HG02884 (cell line): ENCODE data around the gene CLCF1.
A peak's percentile ranks its signal among the peaks of the same experiment; 100 is the strongest.
"Not testable (repeated sequence)": the region's sequence is repeated elsewhere in the genome, so short reads cannot be mapped to it uniquely, and the experiment has no call there.

Experiments used
- ATAC-seq: cut with Tn5 transposase; IDR thresholded peaks from one replicate; pipeline ENCODE4 v1.9.1; 2021; ENCODE audit warnings: mild to moderate bottlenecking, moderate library complexity; ENCODE audit not compliant: unreplicated experiment

CLCF1 gene

GRCh38 chr11:67409261-67409666, 35.9 kb upstream of the CLCF1 start:
- no peak for ATAC-seq

DNA sequence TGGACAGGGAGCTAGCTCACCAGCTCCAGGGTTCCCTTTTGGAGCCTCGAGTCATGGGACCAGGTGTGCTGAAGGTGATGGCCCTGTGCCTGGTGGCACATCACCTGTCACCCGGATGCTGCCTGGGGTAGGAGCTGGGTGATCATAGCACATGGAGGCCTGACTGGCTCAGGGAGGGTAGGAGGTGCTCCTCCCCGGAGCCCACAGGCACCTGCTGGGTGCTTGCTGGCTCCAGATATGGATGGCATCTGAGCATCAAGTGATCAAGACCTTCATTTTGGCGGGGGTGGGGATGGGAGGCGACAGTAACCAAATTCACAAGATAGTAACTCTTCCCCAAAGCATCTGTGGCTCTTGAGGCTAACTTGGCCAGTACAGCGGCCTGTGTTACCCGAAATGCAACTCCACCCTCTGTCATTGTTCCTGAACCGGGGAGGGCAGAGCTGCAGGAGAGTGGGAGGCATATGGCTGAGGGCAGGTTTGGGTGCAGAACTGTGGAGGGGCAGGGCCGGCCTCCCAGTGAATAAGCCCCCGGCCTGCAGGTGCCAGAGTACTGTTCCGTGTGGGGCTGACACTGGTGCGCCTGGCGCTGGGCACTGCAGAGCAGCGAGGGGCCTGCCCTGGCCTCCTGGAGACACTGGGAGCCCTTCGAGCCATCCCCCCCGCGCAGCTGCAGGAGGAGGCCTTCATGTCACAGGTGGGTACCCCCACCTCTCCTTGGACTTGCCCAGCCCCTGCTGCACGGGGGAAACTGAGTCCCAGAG, 35.2 kb upstream of the CLCF1 start:
- ATAC-seq = no peak

DNA sequence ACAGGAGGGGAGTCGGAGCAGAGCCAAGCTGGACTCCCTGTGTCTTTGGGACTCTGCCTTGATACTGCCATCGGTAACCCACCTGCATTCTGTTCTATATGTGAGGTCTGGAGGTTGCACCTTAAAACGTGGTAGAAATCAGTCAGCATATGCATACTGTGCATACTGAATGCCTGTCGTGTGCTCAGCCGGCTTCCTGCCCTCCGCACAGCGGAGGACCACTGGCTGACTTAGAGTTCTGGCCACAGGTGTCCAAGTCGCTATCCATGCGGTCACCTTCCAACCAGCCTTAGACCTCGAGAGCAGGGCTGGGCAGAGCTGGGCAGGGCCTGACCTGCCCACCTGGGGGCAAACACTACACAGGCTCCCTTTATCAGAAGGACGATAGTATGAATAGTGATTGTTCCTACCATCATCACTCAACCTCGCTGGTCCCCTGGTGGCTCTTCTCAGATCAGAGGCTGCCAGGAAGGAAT, 34.3 kb upstream of the CLCF1 start:
- no peak for ATAC-seq

GRCh38 chr11:67406969-67407687, 33.7 kb upstream of the CLCF1 start:
- ATAC-seq = no peak

DNA sequence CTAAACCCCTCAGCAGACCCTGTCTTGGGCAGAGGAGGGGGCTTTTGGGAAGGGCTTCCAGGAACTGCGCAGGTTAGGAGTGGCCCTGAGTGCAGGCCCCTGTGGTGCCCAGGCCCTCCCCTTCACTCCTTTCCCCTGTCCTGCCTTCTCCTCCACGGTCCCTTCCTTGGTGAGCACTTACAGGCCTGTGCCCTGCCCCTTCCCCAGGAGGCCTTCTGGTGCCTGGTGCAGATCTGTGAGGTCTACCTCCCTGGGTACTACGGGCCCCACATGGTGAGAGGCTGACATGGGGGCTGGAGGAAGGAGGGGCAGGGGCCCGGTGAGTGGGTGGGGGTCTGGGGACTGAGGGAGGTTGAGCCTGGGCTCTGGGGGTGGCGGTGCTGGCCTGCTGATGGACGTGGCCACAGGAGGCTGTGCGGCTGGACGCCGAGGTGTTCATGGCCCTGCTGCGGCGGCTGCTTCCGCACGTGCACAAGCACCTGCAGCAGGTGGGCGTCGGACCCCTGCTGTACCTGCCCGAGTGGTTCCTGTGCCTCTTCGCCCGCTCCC, 33.1 kb upstream of the CLCF1 start:
- no peak for ATAC-seq

DNA sequence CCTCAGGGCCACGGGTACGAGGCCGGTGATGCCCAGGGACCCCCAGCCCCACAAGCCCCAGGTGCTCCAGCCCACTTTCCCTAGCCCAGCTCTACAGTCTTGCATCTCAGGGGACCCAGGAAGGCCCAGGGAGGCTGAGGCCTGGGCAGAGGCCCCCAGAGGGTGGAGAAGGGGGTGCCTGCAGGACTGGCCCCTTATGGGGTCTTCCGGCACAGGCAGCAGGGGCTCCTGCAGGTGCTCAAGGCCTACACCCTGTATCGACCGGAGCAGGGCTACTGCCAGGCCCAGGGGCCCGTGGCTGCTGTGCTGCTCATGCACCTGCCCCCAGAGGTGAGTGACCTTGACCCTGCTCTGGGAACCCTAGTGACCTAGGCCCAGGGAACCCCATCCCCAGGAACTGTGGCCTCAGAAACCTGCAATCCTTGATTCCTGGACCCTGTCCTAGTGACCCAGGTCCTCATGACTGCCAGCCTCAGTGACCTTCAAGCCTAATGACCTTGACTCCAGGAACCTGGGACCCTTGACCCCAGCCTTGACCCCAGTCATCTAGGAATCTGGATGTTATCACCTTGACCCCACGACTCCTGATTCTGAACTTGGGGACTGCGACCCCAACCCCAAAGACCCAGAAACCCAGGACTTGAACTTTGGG, 32.4 kb upstream of the CLCF1 start:
- ATAC-seq = no peak

DNA sequence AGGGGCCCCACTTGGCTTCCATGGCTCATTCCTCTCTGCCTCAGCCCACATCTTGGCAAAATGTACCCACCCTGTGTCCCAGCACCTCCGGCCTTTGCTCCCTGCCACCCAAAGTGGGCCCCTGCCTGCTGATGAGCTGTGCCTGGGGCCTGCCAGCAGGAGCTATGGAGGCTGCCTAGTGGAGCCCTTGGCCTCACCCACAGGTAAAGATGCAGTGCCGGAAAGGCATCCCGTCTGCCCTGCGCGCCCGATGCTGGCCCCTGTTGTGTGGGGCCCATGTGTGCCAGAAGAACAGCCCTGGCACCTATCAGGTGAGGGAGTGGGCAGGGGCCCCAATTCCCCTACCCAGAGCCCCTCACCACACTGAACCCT, 31.8 kb upstream of the CLCF1 start:
- no peak for ATAC-seq

- ATAC-seq = no peak
Measured at GRCh38 chr11:67404515-67405195, 31.3 kb upstream of the CLCF1 start.

GRCh38 chr11:67403085-67403484, 29.7 kb upstream of the CLCF1 start:
- ATAC-seq = not testable (repeated sequence)

- ATAC-seq = not testable (repeated sequence)
Measured at GRCh38 chr11:67402192-67402839, 28.9 kb upstream of the CLCF1 start.

DNA sequence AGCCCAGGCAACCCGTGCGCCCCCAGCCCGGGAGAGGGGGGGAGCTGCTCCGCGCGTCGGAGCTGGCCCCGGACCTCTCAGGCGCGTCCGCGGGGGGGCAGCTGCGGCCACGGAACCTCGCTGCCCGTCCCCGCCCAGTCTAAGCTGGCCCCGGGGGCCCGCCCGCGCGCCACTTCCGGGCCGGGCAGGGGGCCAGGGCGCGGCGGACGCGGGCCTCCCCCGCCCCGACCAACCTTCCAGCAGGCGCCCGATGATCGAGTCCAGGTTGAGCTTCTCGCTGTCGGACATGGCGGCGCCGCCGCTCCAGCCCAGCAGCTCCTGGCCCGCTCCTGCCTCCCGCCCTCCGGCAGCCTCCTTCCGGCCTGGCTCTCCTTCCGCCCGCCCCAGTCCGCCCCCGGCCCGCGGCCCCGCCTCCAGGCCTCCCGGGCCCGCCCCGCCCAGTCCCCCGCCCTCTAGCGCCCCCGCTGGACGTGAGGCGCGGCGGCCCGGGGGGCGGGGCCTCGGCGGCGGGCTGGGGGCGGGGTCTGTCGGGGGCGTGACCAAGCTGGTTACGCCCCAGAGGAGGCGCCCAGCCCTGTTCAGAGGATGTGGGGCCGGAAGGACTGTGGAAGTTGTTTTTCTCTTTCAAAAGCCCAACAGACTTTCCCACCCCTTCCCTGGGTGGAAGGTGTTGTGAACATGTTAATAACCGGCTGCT, 28.2 kb upstream of the CLCF1 start, which contains the start of gene PPP1CA:
TSS of gene PPP1CA (minus strand) at position 364 of the 697 bp plus-strand sequence. CDS start at position 288, 76 bp downstream.
- peak; percentile 44 for ATAC-seq

GRCh38 chr11:67400942-67401494, 27.6 kb upstream of the CLCF1 start:
- ATAC-seq = peak; percentile 20

- ATAC-seq = no peak
Measured at GRCh38 chr11:67400251-67400941, 27.0 kb upstream of the CLCF1 start.

GRCh38 chr11:67398661-67399563, 25.5 kb upstream of the CLCF1 start:
- no peak for ATAC-seq

DNA sequence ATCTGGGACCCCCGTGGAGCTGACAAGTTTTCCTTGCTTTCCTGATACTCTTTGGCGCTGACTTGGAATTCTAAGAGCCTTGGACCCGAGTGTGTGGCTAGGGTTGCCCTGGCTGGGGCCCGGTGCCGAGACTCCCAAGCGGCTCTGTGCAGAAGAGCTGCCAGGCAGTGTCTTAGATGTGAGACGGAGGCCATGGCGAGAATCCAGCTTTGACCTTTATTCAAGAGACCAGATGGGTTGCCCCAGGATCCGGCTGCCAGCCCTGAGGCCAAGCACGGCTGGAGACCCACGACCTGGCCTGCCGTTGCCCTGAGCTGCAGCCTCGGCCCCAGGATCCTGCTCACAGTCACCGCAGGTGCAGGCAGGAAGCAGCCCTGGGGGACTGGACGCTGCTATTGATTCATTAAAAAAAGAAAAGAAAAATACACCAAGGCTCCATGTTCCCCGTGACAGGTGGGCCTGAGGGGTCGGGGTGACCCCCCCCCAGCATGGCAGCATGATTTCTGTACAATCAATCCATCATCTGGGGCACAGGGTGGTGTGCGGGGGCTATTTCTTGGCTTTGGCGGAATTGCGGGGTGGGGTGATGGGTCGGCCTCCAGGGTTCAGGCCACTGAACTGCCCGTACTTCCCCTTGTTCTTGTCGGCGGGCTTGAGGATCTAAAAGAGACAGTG, 24.7 kb upstream of the CLCF1 start:
- ATAC-seq = no peak

DNA sequence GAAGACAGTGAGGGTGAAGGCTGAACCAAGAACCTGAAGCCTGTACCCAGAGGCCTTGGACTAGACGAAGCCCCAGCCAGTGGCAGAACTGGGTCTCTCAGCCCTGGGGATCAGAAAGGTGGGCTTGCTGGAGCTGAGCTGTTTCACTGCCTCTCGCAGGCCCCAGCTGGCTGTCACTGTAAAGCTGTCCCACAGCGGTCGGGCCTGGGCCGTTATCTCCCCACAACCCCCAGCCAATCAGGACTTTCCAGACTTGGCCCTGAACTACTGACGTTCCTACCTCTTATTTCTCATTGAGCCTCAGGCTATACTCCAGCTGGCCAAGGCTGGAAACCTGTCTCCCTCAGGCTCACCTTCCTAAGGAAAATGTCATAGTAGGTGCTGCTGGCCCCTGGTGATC, 24.1 kb upstream of the CLCF1 start:
- no peak for ATAC-seq
